Measurements from ENCODE around the gene ZDHHC8.

GRCh38 chr22:20157430-20158183, 26.0 kb downstream of the ZDHHC8 start:
- TF ChIP-seq POLR2A (IDR thresholded peaks at IDR 0.05; ENCODE audit: low read length) (no peak), GATA1 (IDR thresholded peaks at IDR 0.05; ENCODE audit: low read depth, low read length) (no peak)
